Measurements from ENCODE around the gene LRGUK. TPM values are rescaled to one million over a fixed set of nuclear protein-coding genes. Genes with fewer than 3 reads are reported as not detected.

Gene LRGUK
- total and polyA plus RNA-seq, 8 donors: 0.43 to 1.6 (median 0.90) TPM

- FAIRE-seq: no peak
- WGBS, 2 donors: 83 to 95% methylated on average over 2 of the region's 2 CpGs
- intact Hi-C loops (cut with DNase I): no loop called here
- Histone ChIP-seq H3K36me3 (no peaks in the 10 kb centered on the region), H3K27ac (no peak overlapping the region), H3K4me3 (no peak overlapping the region), H3K9me3 (no peaks in the 10 kb centered on the region), H3K27me3 (no peaks in the 10 kb centered on the region), H3K4me1 (no peaks in the 10 kb centered on the region)
- TF ChIP-seq CTCF (IDR thresholded peaks at IDR 0.05): no peak
- DNase-seq: no peak
- no peak for ATAC-seq
Observed at GRCh38 chr7:134186801-134187200, 59.7 kb downstream of the LRGUK start.

- no peaks in the 10 kb centered on the region for H3K4me1 ChIP-seq
- ATAC-seq: no peak
- H3K27me3 ChIP-seq: no peaks in the 10 kb centered on the region
- no peak overlapping the region for H3K4me3 ChIP-seq
- no peaks in the 10 kb centered on the region for H3K9me3 ChIP-seq
- TF ChIP-seq CTCF (IDR thresholded peaks at IDR 0.05): no peak
- no peak for DNase-seq
- FAIRE-seq: no peak
- intact Hi-C loops (cut with DNase I): no loop called here
- WGBS, 2 donors: 88 to 92% methylated on average over 1 of the region's 1 CpG
- H3K27ac ChIP-seq: no peak overlapping the region
- H3K36me3 ChIP-seq: no peaks in the 10 kb centered on the region
Observed at GRCh38 chr7:134187893-134188292, 60.8 kb downstream of the LRGUK start.

- no peak for DNase-seq
- Histone ChIP-seq H3K27me3 (no peaks in the 10 kb centered on the region), H3K4me1 (no peaks in the 10 kb centered on the region), H3K4me3 (no peak overlapping the region), H3K9me3 (no peaks in the 10 kb centered on the region), H3K36me3 (no peaks in the 10 kb centered on the region), H3K27ac (no peak overlapping the region)
- FAIRE-seq: no peak
- no peak for TF ChIP-seq CTCF (IDR thresholded peaks at IDR 0.05)
- no peak for ATAC-seq
- 92 to 94% methylated on average over 4 of the region's 4 CpGs for WGBS, 2 donors
- intact Hi-C loops (cut with DNase I): no loop called here
Observed at GRCh38 chr7:134188311-134188710, 61.2 kb downstream of the LRGUK start.

GRCh38 chr7:134189559-134189958 lies 62.4 kb downstream of the LRGUK start:
- no peak for DNase-seq
- Histone ChIP-seq H3K27ac (no peak overlapping the region), H3K4me1 (no peaks in the 10 kb centered on the region), H3K27me3 (no peaks in the 10 kb centered on the region), H3K4me3 (no peak overlapping the region), H3K9me3 (no peaks in the 10 kb centered on the region), H3K36me3 (no peaks in the 10 kb centered on the region)
- intact Hi-C loops (cut with DNase I): no loop called here
- FAIRE-seq: no peak
- TF ChIP-seq CTCF (IDR thresholded peaks at IDR 0.05): no peak
- no peak for ATAC-seq

GRCh38 chr7:134191876-134192275 lies 64.7 kb downstream of the LRGUK start:
- FAIRE-seq: no peak

More at GRCh38 chr7:134191876-134192275, 64.7 kb downstream of the LRGUK start:
- 96 to 100% methylated on average over 3 of the region's 3 CpGs for WGBS, 2 donors
- Histone ChIP-seq H3K4me1 (no peaks in the 10 kb centered on the region), H3K27me3 (no peaks in the 10 kb centered on the region), H3K4me3 (no peak overlapping the region), H3K9me3 (no peaks in the 10 kb centered on the region), H3K27ac (no peak overlapping the region), H3K36me3 (no peaks in the 10 kb centered on the region)
- no peak for TF ChIP-seq CTCF (IDR thresholded peaks at IDR 0.05)
- ATAC-seq (no peak), DNase-seq (no peak)
- intact Hi-C loops (cut with DNase I): no loop called here
